Globus pallidus (tissue), 1 donor: ENCODE measurements around the gene SLC16A9.
"Not testable (repeated sequence)": the region's sequence is repeated elsewhere in the genome, so short reads cannot be mapped to it uniquely, and the experiment has no call there.

Experiments used
- DNase-seq: peaks from one replicate; pipeline ENCODE4 v3.0.0-alpha.2; 2015; ENCODE audit warnings: low spot score

The SLC16A9 gene

GRCh38 chr10:59675812-59676211 lies 33.8 kb downstream of the SLC16A9 start:
- DNase-seq, result no peak

DNA sequence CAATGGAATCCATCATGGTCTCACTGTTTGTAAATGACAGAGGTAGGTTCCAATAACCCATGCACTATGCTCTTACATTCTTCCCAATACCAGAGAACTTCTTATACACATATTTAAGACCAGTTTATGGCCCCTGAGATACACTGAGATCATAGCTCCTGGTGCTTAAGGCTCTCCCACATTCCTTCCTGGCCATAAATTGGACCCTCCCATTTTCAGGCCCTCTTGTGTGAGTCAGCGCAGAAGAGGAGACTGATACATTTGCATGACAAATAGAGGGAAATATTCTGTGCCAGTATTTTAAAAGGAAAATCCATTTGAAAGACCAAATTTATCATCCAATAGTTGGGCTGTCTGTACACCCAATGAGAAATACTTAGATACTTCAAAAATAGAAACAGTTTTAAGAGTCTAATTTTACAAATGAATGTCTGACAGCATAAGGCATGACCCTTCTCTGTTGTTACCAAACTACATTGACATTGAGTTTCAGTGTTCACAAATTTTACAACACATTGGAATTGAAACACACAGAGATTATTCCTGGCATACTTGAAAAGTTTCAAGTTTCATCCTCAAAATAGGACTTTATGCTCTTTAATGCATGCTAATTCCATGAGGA lies 35.3 kb downstream of the SLC16A9 start:
- DNase-seq, result no peak

GRCh38 chr10:59672150-59672875 lies 37.3 kb downstream of the SLC16A9 start:
- no peak for DNase-seq

- DNase-seq, result no peak
Observed at GRCh38 chr10:59670269-59670668, 39.4 kb downstream of the SLC16A9 start.

DNA sequence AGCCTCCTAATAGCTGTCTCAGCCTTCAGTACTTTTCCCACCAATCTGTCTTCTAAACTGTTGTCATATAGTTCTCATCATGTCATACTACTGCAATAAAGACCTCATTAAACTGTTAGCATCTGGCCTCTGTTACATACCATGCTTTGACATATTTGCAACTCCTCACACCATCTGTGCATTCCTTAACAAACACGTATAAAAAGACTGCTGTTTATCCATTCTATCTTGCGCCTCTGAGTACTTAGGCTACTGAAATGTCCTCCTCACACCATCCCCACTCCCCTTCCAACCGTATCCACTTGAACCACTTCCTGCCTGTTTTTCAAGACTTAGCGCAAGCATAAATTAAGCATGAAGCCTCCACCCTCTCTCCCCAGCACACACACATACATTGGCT lies 41.6 kb downstream of the SLC16A9 start:
- no peak for DNase-seq

DNA sequence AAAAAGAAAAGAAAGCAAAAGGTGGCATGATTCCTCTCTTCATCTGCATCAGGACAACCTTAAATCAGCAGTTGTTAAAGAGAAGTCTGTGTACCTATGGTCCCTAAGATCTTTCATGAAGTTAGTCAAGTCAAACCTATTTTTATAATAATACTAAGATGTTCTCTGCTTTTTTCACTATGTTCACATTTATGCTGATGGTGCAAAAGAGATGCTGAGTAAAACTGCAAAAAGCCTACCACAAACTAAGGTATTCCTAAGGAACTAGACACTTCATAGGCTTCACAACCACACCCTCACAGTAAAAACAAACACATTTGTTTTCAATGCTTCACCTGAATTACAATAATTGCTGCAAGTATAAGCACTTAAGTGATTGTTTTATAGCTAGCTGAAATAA lies 43.3 kb downstream of the SLC16A9 start:
- DNase-seq, result no peak

GRCh38 chr10:59663213-59663612 lies 46.4 kb downstream of the SLC16A9 start:
- not testable (repeated sequence) for DNase-seq

DNA sequence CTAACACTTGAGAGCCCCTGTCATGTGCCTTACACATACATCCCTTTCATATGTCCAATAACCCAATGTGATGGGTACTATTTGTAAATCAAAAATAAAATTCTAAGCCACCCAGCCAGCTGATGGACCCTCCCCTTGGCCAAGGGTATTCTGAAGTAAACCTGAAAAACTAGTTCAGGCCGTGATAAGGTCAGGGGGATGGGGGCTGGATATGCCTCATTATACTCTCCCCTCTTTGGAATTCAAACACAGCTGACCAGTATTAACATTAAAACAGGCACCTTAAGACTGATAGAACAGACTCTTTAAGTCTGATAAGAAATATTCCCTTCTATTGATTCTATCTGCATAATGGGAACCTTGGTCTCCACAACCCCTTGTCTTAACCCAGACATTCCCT lies 51.9 kb downstream of the SLC16A9 start:
- DNase-seq, result no peak

- DNase-seq, result no peak
Observed at GRCh38 chr10:59655309-59655708, 54.3 kb downstream of the SLC16A9 start.

- DNase-seq, result no peak
Observed at GRCh38 chr10:59654007-59654406, 55.6 kb downstream of the SLC16A9 start.

DNA sequence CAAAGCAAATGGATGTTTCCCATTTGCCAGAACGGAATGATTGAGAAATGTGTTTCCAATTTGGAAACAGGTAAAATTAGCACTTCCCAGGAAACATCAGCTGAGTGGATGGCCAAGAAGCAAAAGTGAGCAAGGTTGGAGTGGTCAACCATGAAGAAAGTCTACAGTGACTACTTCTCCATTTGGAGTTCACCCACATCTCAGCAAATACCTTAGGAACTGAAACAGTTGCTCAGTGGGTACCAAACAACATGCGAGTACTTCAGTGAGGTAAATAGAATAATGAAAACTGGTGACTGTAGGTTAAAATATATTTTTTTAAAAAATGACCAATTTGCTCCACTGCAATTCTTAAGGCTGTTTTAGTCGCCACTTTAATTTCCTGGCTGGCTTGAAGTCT lies 57.7 kb downstream of the SLC16A9 start:
- no peak for DNase-seq

GRCh38 chr10:59649606-59650346 lies 59.9 kb downstream of the SLC16A9 start:
- no peak for DNase-seq

DNA sequence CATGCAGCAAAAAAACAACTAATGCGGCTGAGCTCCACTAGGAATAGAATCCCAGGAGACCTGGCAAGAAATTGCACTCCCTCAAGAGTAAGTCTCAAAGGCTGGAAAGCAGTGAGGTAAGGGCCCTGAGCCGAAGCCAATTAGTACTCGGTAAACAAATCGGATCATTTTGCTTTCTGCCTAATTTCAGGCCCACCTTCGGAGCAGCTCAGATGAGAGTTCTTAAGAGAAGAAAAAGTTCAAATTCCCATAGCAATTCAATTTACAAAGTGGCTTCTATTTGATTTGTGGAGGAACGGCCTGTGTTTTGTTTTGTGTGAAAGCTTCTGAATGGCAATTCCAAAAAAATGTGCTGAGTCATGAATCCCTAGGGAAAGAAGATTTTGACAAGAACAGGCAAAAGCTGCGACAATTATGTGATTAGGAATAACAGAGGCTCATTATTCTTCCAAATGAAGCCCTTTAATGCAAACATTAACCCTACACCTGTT lies 60.9 kb downstream of the SLC16A9 start:
- peak; percentile 55 for DNase-seq

- no peak for DNase-seq
Observed at GRCh38 chr10:59644841-59645240, 64.8 kb downstream of the SLC16A9 start.

DNA sequence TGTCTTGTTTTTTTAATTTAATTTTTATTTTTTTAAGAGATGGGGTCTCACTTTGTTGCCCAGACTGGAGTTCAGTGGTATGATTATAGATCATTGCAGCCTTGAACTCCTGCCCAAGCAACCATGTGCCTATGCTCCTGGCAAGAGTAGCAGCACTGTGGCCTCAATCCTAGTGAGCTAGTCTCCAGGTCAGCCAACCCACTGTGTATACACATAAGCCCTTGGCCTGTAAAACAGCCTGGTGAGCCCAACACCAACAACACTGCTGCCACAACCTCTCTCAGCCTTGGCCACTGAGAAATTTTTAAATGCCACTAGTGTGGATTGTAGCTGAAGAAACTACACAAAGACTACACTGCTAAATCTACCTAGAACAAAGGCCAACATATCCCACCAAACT lies 68.0 kb downstream of the SLC16A9 start:
- not testable (repeated sequence) for DNase-seq

DNA sequence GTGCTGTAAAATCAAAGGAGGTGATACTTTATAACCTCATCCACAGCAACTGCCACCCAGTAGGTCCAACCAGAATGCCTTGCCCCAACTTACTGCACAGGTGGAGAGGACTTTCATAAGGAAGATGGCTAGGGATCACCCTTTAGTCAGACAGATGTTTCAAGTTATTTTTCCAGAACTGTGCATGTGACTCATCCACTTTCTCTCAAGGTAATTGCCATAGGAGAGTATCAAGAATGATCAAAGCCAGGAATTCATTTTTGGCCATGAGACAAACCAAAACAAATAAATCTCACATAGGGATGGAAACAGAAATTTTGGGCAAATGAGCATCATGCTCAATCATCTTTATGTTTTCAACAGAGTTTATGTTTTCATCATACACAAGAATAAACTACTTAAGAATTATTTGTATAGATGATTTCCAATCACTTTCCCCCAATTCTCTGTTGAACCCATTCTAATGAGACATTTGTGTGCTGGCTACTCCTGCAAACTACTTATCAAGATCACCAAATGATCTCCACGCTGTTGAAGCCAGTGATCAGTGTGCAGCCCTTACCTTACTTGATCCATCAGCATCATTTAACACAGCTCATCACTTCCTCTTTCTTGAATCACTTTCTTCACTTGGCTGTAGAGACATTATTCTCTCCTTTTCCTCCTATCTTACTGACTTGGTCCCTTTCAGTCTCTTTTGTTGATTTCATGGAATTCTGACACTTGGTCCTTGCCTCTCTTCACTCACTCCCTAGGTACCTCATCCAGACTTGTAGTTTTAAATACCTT lies 74.0 kb downstream of the SLC16A9 start:
- DNase-seq, result no peak

DNA sequence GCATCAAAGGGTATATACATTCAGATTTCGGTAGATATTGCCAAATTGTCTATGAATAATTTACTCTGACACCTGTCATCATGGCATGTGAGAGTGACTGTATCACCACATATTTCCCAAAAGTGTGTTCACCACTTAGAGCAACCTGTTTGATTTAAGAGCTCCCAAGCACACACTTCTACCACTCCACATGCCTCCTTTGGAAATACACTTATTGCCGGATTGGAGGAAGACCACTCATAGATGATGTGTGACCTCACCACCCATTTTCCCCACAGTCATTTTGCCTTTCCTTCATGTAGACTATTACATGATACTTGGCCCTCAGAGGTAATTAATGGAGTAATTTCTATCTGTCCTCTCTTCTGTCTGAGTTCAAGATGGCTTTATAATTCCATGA lies 75.5 kb downstream of the SLC16A9 start:
- DNase-seq, result no peak

DNA sequence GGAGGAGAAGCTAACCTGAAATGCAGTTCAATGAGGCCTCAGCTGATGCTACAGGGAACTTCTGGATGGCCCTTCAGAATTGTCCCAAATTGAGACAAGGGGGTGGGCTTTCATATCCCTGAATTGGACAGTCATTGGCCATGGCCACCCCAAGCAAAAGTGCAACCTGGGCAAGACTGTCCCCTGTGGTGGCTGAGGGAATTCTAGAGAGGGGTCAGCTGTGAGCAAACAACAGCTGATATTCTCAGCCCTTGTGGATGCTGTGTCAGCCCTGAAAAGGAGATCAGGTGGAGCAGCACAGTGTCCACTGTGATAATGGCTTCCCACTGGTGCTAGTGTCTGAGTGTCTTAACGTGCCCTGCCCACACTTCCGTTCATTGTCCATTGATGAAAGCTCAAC lies 76.6 kb downstream of the SLC16A9 start:
- DNase-seq, result no peak

DNA sequence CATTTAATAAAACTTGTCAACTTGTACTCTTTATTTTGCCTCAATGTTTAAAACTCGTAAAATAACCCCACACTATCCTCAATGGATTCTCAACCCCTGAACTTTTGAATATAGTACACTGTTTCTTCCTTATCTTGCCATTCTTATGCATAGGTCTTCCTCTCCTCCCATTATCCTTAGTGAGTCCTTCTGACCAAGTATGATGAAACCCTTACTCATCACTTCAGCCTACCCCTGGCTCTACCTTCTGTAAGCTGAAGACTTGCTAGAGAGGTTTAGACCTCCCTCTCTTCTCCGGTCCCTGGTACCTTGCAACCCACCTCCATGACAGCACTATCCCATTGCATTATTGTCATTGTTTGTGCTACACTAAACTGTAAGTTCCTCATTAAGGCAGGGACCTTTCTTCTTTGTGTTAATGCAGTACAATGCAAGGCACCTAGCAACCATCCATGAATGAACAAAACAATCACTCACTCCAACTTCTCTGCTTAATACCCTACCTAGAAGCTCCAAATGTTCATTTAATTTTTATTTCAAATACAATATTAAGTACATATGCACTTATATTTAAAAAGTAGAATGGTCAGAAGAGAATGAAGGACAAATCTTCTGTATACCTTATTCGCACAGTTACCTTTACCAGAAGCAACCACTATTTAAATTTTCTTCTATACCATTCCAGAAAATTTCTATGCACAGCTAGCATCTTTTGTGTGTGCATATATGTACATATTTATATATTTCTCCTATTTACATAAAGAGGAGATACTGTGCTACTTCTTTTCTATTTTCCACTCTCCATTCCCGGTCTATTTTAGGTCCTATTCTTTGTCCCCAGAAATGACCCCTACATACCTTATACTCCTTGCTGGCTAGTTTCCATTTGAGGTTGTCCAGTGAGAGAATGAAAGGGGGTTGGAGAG lies 77.5 kb downstream of the SLC16A9 start:
- DNase-seq, result no peak

- DNase-seq, result no peak
Observed at GRCh38 chr10:59631237-59631636, 78.4 kb downstream of the SLC16A9 start.

DNA sequence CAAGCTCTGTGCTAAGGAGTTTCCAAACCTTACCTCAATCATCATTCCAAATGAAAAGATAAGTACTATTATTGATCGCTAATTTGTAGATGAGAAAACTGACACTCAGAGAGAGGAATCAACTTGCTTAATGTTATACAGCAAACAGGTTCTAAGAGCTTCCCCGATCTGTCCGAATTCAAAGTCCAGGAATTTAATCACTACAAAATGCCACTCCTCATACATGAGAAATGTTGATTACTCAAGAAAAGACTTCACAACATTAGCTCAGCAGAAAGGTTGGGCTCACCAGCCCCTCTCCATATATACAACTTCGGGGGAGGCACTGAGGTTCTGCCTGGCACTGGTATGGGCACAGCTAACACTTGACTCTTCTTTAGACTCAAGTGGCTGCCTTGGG lies 80.7 kb downstream of the SLC16A9 start:
- no peak for DNase-seq
